GM19468 (cell line): ENCODE measurements around the gene ZBED4.
"Not testable (repeated sequence)": the region's sequence is repeated elsewhere in the genome, so short reads cannot be mapped to it uniquely, and the experiment has no call there.

Experiments used
- ATAC-seq: cut with Tn5 transposase; IDR thresholded peaks from one replicate; pipeline ENCODE4 v1.9.1; 2021; ENCODE audit warnings: mild to moderate bottlenecking, moderate library complexity, moderate number of reproducible peaks; ENCODE audit not compliant: unreplicated experiment; ENCODE audit errors: extremely low read depth

Gene ZBED4

DNA sequence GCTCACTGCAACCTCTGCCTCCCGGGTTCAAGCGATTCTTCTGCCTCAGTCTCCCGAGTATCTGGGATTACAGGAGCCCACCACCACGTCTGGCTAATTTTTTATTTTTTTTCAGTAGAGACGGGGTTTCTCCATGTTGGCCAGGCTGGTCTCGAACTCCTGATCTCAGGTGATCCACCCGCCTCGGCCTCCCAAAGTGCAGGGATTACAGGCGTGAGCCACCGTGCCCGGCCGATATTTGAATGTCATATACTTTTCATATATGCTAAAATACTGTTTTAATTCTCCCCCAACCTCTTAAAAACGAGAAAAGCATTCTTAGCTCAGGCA is 1.1 kb upstream of the ZBED4 start:
- ATAC-seq, result not testable (repeated sequence)

DNA sequence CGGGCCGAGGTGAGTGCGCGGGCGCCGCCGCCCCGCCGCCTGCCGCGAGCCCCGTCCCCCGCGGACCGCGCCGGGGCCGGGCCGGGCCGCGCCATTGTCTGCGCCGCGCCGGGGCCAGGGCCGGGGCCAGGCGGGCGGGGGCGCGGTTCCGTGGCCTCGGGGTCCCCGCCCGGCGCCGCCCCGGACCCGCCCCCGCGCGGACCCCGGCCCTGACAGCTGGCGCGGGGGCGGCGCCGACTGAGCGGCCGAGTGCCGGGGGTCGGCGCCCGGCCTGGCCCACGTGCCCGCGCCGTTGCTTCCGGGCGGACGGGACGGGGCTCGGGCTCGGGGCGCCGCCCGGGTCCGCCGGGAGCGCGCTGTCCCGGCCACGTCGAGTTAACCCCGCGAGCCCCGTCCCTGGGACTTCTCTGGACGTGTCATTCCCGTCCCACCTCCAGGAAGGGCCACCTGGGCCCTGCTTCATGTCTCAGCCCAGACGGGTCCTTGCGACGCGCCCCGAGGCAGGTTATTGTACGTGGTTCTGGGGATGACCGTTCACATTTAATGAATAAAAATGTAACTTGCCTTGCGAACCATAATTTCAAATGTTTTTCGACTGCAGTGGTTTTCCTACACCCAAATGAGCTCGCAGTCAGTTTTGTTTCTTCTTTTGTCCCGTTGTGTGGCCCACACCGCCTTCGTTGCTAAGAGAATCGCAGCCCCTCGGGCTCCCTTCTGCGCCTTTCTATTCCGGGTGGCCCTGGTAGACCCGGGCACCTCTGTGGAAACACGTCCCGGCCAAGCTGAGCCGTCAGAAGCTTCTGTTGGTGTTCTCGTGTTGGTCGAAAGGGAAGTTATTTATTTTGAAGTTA is 562 bp downstream of the ZBED4 start:
- ATAC-seq, result no peak

DNA sequence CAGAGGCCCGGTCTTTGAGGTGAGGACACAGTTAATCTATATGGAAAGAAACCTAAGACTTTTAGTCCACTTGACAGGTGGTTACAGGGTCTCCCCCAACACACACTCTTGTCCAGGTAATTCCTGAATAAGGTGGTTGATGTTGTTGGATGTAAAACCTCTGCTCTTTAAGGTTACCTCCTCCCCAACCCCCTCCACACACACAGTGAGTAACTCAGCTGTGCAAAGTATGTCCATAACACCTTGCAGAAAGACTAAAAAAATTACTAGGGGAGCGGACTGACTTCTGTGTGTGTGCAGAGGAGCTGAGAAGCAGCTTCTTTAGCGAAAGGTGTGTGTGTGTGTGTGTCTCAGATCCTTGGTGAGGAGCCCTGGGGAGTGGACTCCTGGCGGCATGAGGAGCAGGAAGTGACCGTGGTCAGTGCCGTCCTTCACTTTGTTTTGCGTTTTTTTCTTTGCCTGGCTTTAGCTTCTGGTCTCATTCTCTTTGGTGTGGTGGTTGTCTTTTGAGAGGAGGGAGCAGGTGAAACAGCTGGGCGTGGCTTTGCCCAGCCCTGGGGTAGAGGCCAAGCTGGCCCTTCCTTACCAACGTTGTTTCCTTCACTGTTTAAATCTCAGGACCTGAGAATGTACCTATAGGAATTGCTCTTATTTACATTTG is 1.7 kb downstream of the ZBED4 start:
- no peak for ATAC-seq

GRCh38 chr22:49856343-49856742 is 2.7 kb downstream of the ZBED4 start:
- ATAC-seq, result no peak

- no peak for ATAC-seq
Observed at GRCh38 chr22:49856766-49857618, 3.3 kb downstream of the ZBED4 start.

- no peak for ATAC-seq
Observed at GRCh38 chr22:49858827-49859226, 5.2 kb downstream of the ZBED4 start.

DNA sequence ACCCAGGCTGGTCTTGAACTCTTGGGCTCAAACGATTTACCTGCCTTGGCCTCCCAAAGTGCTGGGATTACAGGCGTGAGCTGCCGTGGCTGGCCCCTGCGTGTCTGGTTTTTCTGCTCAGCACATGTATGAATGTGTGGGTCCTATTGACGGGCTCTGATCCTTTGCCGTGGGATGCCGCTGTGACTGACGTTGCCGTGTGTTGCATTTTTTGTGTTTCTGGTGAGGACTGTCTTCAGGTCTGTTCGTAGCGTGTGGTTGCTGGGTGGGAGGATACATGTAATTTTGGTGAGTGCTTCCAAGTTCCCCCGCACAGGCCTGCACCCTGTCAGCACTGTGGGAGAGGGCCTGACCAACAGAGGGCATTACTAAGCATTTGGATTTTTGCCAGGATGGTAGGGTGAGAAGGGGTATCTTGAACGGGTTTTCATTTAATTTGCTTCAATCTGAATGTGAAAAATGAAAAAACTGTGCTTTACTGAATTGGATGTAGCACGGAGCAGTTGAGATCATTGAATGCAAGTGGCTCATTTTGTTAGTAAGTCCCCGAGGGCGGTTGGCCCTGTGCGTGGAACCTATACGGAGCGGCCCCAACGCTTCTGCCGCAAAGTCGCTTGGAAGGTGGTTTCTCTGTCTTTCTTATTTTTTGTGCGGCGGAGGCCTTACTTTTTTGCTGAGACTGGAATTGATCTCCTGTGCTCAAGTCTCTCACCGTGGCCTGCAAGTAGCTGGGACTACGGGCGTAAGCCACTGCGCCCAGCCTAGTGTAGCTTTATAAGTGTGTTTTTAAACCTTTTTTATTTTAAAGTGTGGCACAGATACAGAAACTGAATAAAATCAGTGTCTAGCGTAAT is 8.2 kb downstream of the ZBED4 start:
- no peak for ATAC-seq

DNA sequence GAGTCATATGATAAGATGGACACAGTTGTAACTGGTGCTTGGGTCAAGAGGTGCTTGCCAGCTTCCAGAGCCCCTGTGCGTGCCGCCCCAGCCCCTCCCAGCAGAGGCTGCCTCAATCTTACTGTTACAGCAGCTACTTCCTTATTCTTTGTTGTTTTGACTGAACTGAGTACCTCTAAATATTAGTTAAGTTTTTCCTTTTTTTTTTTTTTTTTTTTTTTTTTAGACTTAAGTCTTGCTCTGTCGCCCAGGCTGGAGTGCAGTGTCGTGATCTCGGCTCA is 8.8 kb downstream of the ZBED4 start:
- no peak for ATAC-seq

DNA sequence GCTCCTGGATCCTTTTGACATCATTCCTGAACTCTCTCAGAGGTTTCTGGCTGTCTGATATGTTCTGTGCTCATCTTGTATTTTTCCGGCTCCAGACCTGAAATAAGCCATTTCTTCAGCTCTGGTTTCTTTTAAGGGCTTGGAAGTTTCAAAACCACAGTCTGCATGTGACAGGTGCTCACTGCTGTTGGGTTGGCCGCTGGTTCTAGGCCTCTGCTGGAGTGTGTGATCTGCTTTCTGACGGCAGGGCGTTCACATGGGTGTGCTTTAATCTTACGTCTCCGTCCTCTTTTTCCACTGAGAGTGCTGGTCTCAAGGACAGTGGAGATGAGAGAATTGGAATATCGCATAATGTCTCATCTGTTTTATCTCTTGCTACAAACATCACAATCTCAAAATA is 10.3 kb downstream of the ZBED4 start:
- ATAC-seq, result no peak

DNA sequence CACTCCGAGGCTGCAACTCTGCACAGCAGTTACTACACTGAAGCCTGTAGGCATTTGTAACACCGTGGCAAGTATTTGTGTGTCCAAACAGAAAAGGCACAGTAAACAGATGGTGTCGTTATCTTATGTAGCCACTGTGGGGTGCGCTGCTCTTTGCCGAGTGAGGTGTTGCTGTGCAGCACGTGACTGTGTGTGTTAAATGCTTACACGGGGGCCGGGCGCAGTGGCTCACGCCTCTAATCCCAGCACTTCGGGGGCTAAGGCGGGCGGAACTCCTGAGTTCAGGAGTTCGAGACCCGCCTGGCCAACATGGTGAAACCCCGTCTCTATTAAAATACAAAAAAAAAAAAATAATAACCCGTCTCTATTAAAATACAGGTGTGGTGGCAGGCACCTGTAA is 11.5 kb downstream of the ZBED4 start:
- no peak for ATAC-seq

DNA sequence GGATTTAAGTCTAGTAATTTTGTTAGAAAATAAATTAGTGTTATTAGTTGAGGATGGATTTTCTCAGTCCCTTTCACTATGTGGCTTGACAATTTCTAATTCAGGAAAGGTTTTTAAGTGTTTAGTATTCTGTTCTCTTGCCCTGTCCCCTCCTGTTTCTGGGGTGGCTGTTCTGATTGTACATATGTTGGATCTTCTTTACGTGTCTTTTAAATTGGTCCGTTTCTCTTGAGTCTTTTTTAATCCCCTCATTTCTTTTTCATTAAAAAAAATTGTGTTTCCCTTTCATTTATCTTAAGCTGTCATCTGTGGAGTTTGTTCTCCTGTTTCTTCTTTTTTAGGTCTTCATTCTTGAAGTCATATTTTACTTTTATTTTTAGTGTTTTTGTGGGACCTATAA is 12.5 kb downstream of the ZBED4 start:
- ATAC-seq, result no peak

DNA sequence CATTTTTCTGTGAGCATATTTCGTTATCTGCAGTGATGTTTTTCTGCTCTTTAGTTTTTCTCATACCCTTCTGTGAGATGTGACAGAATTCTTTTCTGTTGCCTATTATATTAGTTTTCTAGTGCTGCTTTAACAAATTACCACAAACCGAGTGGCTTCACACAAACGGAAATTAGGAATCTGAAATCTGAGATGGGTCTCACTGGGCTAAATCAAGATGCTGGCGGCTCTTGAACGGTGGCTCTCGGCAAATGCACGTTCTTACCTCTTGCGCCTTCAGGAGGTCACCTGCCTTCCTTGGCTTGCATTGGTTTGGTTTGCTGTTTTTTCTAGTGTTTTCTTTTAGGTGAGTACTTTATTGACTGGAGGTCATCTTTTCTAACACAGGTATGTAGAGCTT is 13.0 kb downstream of the ZBED4 start:
- no peak for ATAC-seq

- no peak for ATAC-seq
Observed at GRCh38 chr22:49867303-49868265, 13.9 kb downstream of the ZBED4 start.

- ATAC-seq, result no peak
Observed at GRCh38 chr22:49869086-49869830, 15.6 kb downstream of the ZBED4 start.

DNA sequence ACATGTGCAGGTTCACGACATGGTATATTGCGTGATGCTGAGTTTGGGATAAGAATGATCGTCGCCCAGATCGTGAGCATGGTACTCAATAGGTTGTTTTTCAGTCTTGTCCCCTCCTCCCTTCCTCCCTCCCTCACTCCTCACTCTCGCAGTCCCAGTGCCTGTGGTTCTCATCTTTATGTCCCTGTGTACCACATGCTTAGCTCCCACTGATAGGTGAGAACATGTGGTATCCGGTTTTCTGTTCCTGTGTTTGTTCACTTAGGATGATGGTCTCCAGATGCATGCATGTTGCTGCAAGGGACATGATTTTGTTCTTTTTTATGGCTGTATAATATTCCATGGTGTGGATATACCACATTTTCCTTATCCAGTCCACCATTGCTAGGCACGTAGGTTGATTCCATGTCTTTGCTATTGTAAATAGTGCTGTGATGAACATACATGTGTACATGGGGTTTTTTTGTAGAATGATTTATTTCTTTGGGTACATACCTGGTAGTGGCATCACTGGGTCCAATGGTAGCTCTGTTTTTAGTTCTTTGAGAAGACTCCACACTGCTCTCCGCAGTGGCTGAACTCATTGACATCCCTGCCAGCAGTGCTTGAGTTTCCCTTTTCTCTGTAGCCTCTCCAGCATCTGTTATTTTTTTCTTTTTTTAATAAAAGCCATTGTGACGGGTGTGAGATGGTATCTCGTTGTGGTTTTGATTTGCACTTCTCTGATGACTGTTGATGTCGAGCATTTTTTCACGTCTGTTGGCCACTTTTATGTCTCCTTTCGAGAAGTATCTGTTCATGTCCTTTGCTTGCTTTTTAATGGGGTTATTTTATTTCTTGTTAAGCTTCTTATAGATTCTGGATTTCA is 16.4 kb downstream of the ZBED4 start:
- ATAC-seq, result no peak

- no peak for ATAC-seq
Observed at GRCh38 chr22:49871482-49871881, 17.8 kb downstream of the ZBED4 start.

- no peak for ATAC-seq
Observed at GRCh38 chr22:49872347-49872746, 18.7 kb downstream of the ZBED4 start.
